ENCODE data around the gene SLC6A11. TPM values are rescaled to one million over a fixed set of nuclear protein-coding genes. Genes with fewer than 3 reads are reported as not detected.

SLC6A11 gene
- total and polyA plus RNA-seq, 5 experiments from 2014 or later, result not detected

Other genes with a start within 250 kb of the SLC6A11 start
- gene SLC6A1, start 176.5 kb downstream of the SLC6A11 start, total RNA-seq, result not detected
- not detected for gene SLC6A1, start 176.5 kb downstream of the SLC6A11 start, polyA plus RNA-seq